ENCODE results near the gene CA6. TPM values are rescaled to one million over a fixed set of nuclear protein-coding genes. Genes with fewer than 3 reads are reported as not detected.
"Not testable (repeated sequence)": the region's sequence is repeated elsewhere in the genome, so short reads cannot be mapped to it uniquely, and the experiment has no call there.

CA6 gene
- total RNA-seq, 2 experiments from 2014 or later: not detected

- H3K27ac ChIP-seq (ENCODE audit: low read depth, low read length, poor library complexity, severe bottlenecking); POLR2A ChIA-PET; H3K4me3 ChIP-seq (ENCODE audit: low read depth, low read length, poor library complexity, severe bottlenecking); H3K4me1 ChIP-seq (ENCODE audit: insufficient read depth, low read length, poor library complexity, severe bottlenecking); intact Hi-C loops (cut with micrococcal nuclease; ENCODE audit: unreplicated experiment); H3K79me2 ChIP-seq (ENCODE audit: insufficient read depth, low read depth, low read length); H3K4me2 ChIP-seq (ENCODE audit: low read length); H3K9me2 ChIP-seq (ENCODE audit: insufficient read depth, low read length); H4K20me1 ChIP-seq (ENCODE audit: insufficient read depth, low read length); DNase-seq (ENCODE audit: low spot score); H2AFZ ChIP-seq (ENCODE audit: low read length); CTCF ChIA-PET (ENCODE audit: unreplicated experiment); H3K9me3 ChIP-seq (ENCODE audit: low read length); H3K36me3 ChIP-seq (ENCODE audit: insufficient read depth, low read length); BruUV-seq (replicated peaks): not testable (repeated sequence)
- peak; percentile 21; the same call in 1 of the 2 replicates for TF ChIP-seq CTCF (conservative IDR thresholded peaks at IDR 0.05; ENCODE audit: low read length)
Measured at GRCh38 chr1:9022026-9022738, 76.5 kb downstream of the CA6 start.

GRCh38 chr1:9022773-9023172 is 77.1 kb downstream of the CA6 start:
- H3K4me2 ChIP-seq (ENCODE audit: low read length): no peak overlapping the region
- H3K79me2 ChIP-seq (ENCODE audit: insufficient read depth, low read depth, low read length): no peaks in the 10 kb centered on the region
- H3K27ac ChIP-seq (ENCODE audit: low read depth, low read length, poor library complexity, severe bottlenecking): no peak overlapping the region
- intact Hi-C loops (cut with micrococcal nuclease; ENCODE audit: unreplicated experiment): no loop called here
- DNase-seq (ENCODE audit: low spot score): no peak
- H3K9me2 ChIP-seq (ENCODE audit: insufficient read depth, low read length): no peaks in the 10 kb centered on the region
- H3K9me3 ChIP-seq (ENCODE audit: low read length): no peaks in the 10 kb centered on the region
- no TSS peak for BruUV-seq (replicated peaks)
- CTCF ChIA-PET (ENCODE audit: unreplicated experiment): no interaction called here
- no peak overlapping the region for H2AFZ ChIP-seq (ENCODE audit: low read length)
- no peak for TF ChIP-seq CTCF (conservative IDR thresholded peaks at IDR 0.05; ENCODE audit: low read length)
- TF ChIP-seq EZH2phosphoT487 (IDR thresholded peaks at IDR 0.05; ENCODE audit: borderline replicate concordance, low read depth, low read length): no peak
- H3K4me1 ChIP-seq (ENCODE audit: insufficient read depth, low read length, poor library complexity, severe bottlenecking): no peaks in the 10 kb centered on the region
- H3K4me3 ChIP-seq (ENCODE audit: low read depth, low read length, poor library complexity, severe bottlenecking): no peak overlapping the region
- H4K20me1 ChIP-seq (ENCODE audit: insufficient read depth, low read length): no peaks in the 10 kb centered on the region
- no peaks in the 10 kb centered on the region for H3K36me3 ChIP-seq (ENCODE audit: insufficient read depth, low read length)
- POLR2A ChIA-PET: no interaction called here

Small RNA genes within 50 kb of the gene (small RNA-seq; reads per million reads assigned to genes)
- gene AL139415.2: not detected
- gene RN7SL451P: not detected

Other genes with a start within 250 kb of the CA6 start
- 73.1 and 81.5 TPM in 2 replicates for gene RERE, start 128.2 kb upstream of the CA6 start, total RNA-seq (2014; rRNA removed; shearing (Covaris generic))
- gene RERE, start 128.2 kb upstream of the CA6 start, total RNA-seq (2022): 183 and 211 TPM in 2 replicates
- 1,017 and 1,033 TPM in 2 replicates for gene ENO1, start 67.2 kb upstream of the CA6 start, total RNA-seq (2014; rRNA removed; shearing (Covaris generic))
- gene ENO1, start 67.2 kb upstream of the CA6 start, total RNA-seq (2022): 884 and 1,337 TPM in 2 replicates
- 0.15 TPM in 1 of 2 replicates, not detected in the other for gene SLC2A7, start 80.6 kb downstream of the CA6 start, total RNA-seq (2014; rRNA removed; shearing (Covaris generic))
- not detected in 2 replicates for gene SLC2A7, start 80.6 kb downstream of the CA6 start, total RNA-seq (2022)
- 109 and 112 TPM in 2 replicates for gene SLC2A5, start 123.8 kb downstream of the CA6 start, total RNA-seq (2014; rRNA removed; shearing (Covaris generic))
- gene SLC2A5, start 123.8 kb downstream of the CA6 start, total RNA-seq (2022): 123 and 183 TPM in 2 replicates
- gene GPR157, start 183.2 kb downstream of the CA6 start, total RNA-seq (2014; rRNA removed; shearing (Covaris generic)): 1.1 and 1.4 TPM in 2 replicates
- gene GPR157, start 183.2 kb downstream of the CA6 start, total RNA-seq (2022): 4.1 and 5.4 TPM in 2 replicates